GM18873 (cell line): ENCODE measurements around the gene MYO19.
A peak's percentile ranks its signal among the peaks of the same experiment; 100 is the strongest.

ENCODE experiments used
- ATAC-seq: cut with Tn5 transposase; IDR thresholded peaks from one replicate; pipeline ENCODE4 v1.9.1; 2021; ENCODE audit warnings: mild to moderate bottlenecking, moderate library complexity, moderate number of reproducible peaks; ENCODE audit not compliant: unreplicated experiment, low FRiP score

MYO19 gene, protein sequence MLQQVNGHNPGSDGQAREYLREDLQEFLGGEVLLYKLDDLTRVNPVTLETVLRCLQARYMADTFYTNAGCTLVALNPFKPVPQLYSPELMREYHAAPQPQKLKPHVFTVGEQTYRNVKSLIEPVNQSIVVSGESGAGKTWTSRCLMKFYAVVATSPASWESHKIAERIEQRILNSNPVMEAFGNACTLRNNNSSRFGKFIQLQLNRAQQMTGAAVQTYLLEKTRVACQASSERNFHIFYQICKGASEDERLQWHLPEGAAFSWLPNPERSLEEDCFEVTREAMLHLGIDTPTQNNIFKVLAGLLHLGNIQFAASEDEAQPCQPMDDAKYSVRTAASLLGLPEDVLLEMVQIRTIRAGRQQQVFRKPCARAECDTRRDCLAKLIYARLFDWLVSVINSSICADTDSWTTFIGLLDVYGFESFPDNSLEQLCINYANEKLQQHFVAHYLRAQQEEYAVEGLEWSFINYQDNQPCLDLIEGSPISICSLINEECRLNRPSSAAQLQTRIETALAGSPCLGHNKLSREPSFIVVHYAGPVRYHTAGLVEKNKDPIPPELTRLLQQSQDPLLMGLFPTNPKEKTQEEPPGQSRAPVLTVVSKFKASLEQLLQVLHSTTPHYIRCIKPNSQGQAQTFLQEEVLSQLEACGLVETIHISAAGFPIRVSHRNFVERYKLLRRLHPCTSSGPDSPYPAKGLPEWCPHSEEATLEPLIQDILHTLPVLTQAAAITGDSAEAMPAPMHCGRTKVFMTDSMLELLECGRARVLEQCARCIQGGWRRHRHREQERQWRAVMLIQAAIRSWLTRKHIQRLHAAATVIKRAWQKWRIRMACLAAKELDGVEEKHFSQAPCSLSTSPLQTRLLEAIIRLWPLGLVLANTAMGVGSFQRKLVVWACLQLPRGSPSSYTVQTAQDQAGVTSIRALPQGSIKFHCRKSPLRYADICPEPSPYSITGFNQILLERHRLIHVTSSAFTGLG

DNA sequence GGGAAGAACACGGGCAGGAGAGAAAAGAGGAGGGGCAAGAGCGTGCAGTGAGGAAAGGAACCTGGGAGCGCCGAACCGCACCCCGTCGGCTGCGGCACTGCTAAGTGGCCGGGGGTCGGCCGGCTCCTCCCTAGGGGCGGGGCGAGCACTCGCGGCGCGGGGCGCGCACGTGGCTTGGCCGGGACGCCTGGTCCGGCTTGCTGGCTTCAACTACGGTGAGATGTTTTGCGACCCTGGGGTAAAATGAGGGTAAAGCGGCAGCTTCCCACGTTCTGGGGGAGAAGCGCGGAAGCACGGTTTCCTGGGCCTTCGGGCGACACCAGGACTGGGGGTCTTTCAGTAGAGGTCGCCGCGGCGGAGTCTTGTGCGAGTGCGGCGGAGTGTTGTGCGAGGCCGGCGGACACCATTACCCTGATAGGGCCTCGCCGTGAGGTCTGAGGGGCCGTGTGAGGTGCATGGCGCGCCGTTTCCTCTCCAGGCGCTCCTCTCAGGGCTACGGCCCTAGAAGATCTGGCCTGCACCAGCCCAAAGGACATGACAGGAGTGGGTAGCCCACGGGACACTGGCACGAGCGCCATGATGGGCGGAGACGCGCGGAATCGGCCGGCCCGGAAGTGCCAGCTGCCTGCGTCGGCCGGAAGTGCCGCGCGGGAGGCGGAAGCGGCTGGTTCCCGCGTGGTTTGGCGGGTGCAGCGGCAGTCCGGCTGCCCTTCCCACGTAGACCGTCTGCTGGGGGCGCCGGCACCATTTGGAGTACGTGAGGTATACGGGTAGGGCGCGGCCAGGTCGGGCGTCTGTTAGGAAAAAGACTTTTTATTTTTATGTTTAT, at the start of gene MYO19, which contains the start of gene PIGW:
Gene MYO19 (minus strand): TSS at position 29 of the 829 bp plus-strand sequence. CDS start 2,330 bp downstream, outside the sequence.
Gene PIGW (plus strand): TSS at position 148 of the 829 bp plus-strand sequence. CDS start 2,115 bp downstream, outside the sequence.
- ATAC-seq = peak; percentile 53

DNA sequence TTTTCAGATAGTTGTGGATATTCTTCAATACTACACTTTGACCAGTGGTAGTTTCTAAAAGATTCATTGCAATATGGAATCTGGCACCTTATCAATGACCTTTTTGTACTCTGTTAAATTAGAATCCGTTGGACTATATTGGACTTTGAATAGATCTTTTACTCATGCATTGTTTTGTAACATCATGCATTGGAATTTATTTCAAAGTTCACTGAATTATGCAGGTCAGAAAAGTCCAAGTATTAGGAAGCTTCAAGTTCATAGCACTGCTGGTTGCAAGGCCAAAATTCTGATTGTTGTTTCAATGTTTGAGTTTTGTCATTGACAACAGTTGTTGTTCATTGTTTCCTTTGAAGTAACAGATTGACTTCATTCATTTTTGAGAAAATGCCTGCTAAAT, 49.1 kb upstream of the MYO19 start:
- no peak for ATAC-seq

DNA sequence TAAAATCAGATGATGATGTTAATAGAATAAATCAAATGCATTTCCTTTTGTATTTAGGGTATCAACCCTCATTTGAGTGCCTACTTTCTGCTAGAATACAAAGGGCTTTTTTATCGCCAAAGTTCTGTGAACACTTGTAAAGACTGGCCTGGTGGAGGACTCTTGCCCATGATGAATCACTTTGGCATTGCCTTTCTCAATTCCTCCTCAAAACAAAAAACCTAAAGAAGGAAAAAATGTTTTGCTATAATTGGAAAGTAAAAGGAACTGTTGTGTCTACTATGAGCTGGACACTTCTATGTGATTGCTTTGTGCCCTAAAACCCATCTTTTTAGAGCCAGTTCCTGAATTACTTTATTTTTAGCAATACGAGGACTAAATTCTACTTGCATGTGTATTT, 44.0 kb upstream of the MYO19 start:
- no peak for ATAC-seq

DNA sequence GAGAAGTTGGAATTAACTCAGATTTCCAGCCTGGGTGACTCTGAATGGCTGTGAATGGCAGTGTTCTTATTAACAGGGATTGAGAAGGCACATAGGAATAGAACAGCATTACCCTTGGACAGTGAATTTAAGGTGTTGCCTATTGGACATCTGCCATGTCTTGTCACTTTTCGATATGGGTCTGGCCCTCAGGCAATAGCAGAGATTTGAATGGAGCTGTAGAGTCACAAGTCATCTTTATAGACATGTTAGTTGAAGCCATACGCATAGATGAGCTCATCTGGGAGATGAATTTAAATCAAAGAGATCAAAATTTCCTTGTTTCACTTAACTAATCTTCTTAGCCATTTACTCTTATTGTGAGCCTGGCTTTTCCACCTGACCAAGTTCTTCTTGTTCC, 42.1 kb upstream of the MYO19 start:
- no peak for ATAC-seq

DNA sequence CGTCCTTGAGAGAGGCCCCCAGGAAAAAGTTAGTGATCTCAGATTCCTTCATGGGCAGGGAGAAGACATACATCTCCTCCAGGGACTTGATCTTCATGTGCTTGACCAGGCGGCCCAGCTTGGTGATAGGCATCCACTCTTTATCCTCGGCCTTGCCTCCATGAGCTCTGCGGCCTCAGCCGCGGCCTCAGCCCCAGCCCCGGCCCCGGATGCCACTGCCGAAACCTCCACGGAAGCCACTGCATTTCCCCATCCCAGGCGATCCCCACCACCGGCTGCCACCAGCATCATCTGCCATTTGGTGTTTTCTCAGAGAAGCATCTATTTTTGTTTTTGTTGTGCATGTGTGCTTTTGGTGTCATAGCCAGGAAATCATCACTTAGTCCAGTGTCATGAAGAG, 40.4 kb upstream of the MYO19 start:
- no peak for ATAC-seq

DNA sequence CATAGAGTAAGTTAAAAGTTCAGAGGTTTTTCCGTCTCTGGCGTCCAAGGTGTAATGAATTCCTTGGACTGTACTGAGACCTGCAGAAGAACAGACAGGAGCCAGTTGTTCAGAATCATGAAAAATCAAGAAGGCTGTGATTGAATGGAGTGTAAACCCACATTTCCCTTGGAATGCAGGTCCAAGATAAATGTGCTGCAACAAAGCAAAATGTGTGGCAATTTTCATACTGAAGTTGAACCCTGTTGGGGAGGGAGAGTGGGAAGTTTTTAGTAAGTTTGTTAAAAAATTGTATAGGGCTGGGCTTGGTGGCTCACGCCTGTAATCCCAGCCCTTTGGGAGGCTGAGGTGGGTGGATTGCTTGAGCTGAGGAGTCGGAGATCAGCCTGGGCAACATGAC, 31.4 kb upstream of the MYO19 start:
- no peak for ATAC-seq

DNA sequence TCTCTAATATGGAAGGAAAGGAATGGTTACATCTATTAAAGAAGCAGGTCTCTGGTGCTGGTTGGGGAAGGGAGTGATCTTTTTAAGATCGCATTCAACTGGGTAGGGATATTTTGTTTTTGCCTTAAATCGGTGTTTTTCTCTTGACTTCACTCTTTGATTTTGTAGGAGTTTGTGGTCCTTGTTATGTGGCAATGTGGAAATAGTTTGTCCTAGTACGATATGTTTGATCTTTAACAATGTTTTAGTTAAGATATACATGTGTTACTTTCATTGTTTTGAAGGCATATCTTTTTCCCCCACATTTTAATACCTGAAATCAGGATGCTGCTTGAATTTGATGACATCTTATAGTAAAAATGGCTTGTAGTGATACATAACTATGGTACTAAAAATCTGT, 18.8 kb upstream of the MYO19 start:
- no peak for ATAC-seq

DNA sequence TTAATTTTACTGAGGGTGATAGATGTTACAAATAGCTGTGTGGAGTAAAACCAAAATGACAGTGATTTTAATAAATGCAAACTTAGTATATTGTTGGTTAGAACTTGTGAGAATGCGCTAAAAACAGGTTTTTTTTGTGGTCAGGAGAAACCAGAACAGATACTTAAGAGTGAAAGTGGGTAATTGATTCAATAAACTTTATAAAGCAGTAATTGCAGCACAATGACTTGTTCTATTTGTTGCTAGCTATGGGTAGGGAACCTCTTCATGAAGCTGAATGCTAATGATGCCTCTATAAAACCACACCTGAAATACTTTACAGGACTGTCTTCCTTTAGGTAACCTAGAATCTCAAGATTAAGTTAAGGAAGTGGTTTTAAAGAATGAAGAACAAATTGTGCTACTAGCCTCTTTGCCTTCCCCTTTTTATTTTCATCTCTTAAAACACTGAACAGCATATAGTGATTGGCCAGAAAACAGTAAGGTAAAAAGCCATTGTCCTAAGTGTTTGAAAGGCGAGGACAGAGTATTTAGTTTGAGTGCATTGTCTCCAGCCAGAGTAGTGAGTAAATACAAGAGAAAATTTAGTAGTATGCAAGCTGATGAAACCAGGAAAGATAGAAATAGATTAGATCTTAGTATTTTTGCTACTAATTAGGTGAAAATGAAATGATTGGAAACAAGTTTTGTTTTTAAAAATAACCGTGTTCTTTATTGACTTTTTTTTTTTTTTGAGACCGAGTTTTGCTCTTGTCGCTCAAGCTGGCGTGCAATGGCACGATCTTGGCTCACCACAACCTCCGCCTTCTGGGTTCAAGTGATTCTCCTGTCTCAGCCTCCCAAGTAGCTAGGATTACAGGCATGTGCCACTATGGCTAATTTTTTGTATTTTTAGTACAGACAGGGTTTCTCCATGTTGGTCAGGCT, 16.1 kb upstream of the MYO19 start:
- no peak for ATAC-seq

DNA sequence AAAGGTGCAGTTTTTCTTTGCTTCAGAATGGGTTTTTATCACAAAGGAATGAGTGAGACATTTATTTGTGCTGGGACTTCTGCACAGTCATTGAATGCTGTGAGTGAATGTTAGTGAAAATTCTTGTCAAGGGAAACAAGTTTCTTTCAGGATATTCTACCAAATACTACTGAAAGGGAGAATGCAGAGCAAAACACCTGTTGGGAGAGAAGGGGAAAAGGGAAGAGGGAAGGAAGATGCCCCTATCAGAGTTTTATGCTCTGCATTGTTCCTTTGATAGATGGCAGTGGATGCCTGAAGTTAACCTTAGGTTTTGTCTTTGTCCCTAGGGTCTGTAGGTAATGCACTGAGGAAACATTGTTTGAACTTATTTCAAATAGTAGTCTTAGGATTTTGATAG, 13.1 kb upstream of the MYO19 start:
- ATAC-seq = no peak

DNA sequence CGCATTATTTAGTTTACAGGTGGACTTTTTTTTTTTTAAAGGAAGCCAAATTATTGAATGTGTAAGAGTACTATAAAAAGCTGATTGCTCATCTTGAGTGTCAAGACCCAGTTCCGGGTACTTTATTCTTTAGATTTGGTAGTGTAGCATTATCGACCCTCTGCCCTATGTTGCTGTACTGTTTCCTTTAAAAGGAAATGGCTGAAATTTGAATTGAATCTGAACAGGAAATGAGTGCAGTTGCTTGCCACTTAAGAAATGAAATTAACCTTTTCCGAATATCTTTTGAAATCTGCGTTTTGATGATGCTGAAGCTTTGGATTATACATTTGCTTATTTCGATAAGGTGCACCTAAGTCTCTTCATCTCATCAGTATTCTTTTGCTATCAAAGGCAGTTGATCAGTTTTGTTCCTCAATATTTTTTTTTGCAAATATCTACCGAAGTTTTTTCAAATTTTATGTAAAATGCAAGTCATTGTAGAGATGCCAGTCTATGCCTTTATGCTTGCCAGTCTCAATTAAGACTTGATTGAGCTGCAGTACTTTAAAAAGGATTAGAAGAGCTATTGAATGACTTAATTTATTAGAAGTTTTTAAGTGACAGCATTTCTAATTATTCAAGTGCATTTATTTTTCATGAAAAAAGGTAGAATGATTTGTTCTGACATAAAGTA, 11.9 kb upstream of the MYO19 start:
- no peak for ATAC-seq

DNA sequence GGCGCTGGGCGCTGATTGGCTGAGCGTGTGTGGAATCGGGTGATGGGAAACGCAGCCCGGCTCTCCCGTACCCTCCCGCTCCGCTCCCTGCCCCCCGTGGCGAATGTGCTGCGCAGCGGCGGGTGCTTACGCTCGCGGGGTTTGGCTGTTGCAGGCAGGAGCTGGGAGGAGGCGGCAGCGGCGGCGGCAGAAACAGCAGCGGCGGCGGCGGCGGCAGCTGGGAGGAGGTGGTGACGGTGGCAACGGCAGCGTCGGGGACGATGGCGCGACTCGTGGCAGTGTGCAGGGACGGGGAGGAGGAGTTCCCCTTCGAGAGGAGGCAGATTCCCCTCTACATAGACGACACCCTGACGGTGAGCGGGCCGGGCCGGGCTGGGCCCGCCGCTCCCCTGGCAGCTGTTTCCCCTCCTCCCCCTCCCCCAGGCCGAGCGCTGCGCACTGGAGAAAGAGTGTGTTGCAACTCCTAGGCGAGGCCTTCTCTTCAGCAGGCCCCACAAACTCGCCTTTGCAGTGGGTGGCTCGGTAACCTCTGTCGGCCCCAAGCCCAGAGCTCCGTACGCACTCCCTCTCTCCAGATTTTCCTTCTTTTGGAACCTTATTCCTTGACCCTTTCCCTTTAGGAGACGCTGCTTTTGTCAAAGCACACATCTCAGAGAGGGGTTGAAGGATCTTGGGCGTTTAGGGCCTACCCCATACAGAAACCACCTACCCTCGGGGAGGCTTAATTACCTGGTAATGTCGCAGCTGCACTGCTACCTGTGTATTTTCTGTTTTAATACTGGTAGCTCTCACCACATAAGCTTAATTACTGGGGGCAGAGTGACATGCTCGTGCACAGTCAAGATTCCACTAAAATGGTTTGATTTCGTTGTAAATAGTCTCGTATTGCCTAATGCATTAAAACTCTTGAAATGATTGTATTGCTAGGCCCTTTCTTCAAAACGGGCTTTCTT, 11.1 kb upstream of the MYO19 start:
- ATAC-seq = peak; percentile 54

DNA sequence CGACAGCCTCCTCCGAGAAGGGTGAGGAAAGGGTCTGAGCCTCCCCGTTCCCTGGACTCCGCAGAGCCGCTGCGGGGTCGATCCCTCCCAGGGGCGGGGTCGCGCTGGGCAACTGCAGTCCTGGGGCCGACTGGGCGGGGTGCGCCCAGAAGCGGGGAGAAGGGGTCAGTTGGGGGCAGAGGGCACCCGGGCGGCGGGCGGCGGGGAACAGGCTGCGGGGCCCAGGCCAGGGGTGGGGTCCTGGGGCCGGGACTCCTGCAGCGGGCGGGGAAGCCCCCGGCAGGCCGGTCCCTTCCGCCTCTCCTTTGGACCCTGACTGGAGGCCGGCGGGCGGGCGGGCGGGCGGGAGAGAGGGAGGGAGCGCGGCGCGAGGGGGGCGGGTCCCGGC, 10.4 kb upstream of the MYO19 start:
- no peak for ATAC-seq

DNA sequence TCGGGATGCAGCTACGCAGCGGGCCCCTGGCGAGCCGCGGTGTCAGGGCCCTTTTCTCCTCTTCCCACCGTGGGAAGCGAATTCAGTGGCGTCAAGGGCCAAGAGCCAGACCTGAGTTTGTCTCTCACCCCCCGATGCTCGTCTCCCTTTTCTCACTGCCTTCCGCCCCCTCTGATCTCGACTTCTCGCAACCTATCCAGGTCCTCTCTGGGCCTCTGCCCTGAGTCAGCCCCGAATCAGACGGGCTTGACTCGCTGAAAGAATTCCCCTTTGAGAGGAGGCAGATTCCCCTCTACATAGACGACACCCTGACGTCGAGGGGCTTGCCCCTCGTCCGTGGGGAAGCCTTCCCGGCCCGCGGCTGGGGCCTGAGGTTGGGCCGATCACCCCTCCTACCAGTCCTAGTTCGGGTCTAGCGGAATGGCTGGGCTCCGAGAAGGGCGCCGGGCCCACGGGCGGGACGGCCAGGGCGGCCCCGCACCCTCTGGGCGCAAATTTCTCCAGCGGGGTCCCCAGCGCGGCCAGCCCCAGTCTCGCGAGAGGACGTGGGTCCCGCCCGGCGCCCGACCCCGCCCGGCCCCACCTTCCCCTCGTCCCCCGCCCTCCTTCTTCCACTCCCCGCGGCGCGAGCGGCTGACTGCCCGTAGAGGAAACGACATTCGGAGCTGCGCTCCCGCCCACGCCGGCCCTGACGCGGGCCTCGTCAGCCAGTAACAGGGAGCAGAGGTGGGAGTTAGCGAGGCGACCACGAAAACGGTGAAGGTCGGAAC, 9.8 kb upstream of the MYO19 start, which contains the start of gene GGNBP2:
Gene GGNBP2 (plus strand): TSS at position 613 of the 770 bp plus-strand sequence. CDS start 806 bp downstream, outside the sequence.
- peak; percentile 35 for ATAC-seq

DNA sequence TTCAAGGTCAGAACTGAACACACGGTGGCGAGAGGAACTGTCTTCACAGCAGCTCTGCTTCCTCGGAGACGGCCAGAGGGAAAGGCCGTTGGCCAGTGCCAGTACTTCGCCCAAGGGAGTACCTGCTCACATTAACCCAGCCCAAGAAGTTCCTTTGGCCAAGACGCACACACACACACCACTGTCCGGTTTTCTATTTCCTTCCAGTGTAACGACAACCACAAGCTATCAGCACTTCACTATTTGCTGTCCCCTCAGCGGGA, 9.3 kb upstream of the MYO19 start:
- peak; percentile 15 for ATAC-seq

DNA sequence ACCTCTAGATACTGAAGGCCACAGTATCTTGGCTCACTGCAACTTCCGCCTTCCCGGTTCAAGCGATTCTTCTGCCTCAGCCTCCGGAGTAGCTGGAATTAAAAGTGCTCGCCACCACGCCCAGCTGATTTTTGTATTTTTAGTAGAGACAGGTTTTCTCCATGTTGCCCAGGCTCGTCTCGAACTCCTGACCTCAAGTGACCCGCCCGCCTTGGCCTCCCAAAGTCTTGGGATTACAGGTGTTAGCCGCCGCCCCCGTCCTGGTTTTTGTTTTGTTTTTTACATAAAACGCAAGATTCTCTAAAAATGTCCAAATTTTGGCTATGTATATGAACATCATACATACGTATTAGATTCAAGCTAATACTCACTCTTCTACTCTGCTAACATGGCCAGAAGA, 8.1 kb upstream of the MYO19 start:
- no peak for ATAC-seq

DNA sequence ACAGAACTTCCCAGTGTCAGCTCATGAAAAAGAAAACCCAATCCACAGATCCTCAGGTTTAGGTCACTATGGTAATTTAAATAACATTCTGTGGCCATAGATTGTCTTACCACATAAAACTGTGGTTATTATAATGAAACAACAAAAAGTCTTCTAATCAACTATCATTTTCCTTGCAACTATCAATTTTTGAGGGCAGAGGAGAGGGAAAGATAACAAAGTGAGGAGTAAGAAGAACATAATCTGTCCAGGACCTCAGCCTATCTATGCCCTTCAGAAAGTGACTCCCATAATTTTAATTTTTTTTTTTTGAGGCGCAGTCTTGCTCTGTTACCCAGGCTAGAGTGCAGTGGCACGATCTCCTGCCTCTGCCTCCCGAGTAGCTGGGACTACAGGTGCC, 6.0 kb upstream of the MYO19 start:
- no peak for ATAC-seq

DNA sequence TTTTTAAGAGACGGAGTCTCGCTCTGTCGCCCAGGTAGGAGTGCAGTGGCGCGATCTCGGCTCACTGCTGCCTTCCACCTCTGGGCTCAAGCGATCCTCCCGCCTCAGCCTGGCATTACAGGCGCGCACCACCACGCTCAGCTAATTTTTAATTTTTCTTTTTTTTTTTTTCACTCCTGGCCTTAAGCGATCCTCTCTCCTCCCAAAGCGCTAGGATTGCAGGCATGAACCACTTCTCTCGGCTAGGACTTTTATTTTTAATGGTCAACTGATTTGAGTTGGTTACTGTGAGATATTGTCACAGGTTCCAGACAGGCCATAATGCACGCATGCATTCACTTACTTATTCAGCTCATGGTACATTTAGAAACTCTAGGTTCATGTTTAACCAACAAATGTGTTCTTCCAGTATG, 1.0 kb upstream of the MYO19 start:
- ATAC-seq = peak; percentile 17
